ENCODE results near the gene DOCK1. TPM values are rescaled to one million over a fixed set of nuclear protein-coding genes. Genes with fewer than 3 reads are reported as not detected.

DOCK1 gene
- polyA plus RNA-seq, 1 of the 3 experiments (the other 2 are of a cell fraction): 15.5 TPM

DNA sequence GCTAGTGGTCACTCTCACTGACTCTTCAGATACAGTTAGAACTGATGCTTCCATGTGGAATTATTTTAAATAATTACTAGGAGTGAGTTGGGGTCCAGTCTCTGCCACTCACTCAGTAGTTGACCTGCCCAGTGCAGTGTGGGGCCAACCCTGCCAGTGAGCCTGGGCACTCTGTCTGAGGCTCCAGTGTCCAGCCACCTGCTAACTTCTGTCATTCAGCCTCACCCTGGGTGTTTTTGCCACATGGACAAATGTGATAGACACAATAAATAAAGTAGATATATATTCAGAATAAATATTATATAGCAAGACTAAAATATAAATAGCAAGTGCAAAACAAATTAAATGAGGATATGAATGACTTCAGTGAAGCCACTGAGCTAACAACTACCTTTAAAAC lies 284.0 kb downstream of the DOCK1 start:
- Histone ChIP-seq H3K4me2 (no peak overlapping the region), H3K27ac (ENCODE audit: low read depth in 2 of 2, low read length in 1 of 2) (no peak overlapping the region), H3K36me3 (replicated peaks in 1 of 2; ENCODE audit: control insufficient read depth in 1 of 2, insufficient read depth in 2 of 2, low read length in 1 of 2) (no peaks in the 10 kb centered on the region), H4K20me1 (ENCODE audit: insufficient read depth) (peaks cover 16% of the 10 kb centered on the region), H3K79me2 (ENCODE audit: insufficient read depth) (no peaks in the 10 kb centered on the region), H3K4me3 (ENCODE audit: low read depth in 2 of 2, low read length in 1 of 2) (no peak overlapping the region), H3F3A (replicated peaks; ENCODE audit: insufficient read depth) (peaks cover 5% of the 10 kb centered on the region), H3K27me3 (ENCODE audit: insufficient read depth) (no peaks in the 10 kb centered on the region), H3K4me1 (ENCODE audit: control insufficient read depth in 1 of 2, insufficient read depth in 2 of 2, low read depth in 1 of 2, low read length in 1 of 2) (peaks cover 0 to 5% of the 10 kb centered on the region in 2 experiments; a peak in 1 of 4 replicates), H3K9me3 (no peaks in the 10 kb centered on the region), H2AFZ (ENCODE audit: low read depth) (no peak overlapping the region), H3K9me2 (no peaks in the 10 kb centered on the region), H3K9ac (no peak overlapping the region)
- no peak for DNase-seq
- TF ChIP-seq YY1 (IDR thresholded peaks at IDR 0.05; ENCODE audit: low read depth) (no peak), RAD21 (IDR thresholded peaks at IDR 0.05; ENCODE audit: low read length) (no peak), NRF1 (IDR thresholded peaks at IDR 0.05; ENCODE audit: low read depth, low read length) (no peak), NFIC (IDR thresholded peaks at IDR 0.05; ENCODE audit: borderline replicate concordance) (no peak), SMC3 (IDR thresholded peaks at IDR 0.05; ENCODE audit: low read depth, low read length) (no peak), CHD2 (IDR thresholded peaks at IDR 0.05; ENCODE audit: low read length, partially characterized antibody) (no peak), EZH2phosphoT487 (IDR thresholded peaks at IDR 0.05; ENCODE audit: borderline replicate concordance, low read depth) (no peak)
- TF ChIP-seq, protein P1, sequence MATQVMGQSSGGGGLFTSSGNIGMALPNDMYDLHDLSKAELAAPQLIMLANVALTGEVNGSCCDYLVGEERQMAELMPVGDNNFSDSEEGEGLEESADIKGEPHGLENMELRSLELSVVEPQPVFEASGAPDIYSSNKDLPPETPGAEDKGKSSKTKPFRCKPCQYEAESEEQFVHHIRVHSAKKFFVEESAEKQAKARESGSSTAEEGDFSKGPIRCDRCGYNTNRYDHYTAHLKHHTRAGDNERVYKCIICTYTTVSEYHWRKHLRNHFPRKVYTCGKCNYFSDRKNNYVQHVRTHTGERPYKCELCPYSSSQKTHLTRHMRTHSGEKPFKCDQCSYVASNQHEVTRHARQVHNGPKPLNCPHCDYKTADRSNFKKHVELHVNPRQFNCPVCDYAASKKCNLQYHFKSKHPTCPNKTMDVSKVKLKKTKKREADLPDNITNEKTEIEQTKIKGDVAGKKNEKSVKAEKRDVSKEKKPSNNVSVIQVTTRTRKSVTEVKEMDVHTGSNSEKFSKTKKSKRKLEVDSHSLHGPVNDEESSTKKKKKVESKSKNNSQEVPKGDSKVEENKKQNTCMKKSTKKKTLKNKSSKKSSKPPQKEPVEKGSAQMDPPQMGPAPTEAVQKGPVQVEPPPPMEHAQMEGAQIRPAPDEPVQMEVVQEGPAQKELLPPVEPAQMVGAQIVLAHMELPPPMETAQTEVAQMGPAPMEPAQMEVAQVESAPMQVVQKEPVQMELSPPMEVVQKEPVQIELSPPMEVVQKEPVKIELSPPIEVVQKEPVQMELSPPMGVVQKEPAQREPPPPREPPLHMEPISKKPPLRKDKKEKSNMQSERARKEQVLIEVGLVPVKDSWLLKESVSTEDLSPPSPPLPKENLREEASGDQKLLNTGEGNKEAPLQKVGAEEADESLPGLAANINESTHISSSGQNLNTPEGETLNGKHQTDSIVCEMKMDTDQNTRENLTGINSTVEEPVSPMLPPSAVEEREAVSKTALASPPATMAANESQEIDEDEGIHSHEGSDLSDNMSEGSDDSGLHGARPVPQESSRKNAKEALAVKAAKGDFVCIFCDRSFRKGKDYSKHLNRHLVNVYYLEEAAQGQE (IDR thresholded peaks at IDR 0.05; ENCODE audit: low read depth, low read length): no peak
- TF ChIP-seq, protein P2, sequence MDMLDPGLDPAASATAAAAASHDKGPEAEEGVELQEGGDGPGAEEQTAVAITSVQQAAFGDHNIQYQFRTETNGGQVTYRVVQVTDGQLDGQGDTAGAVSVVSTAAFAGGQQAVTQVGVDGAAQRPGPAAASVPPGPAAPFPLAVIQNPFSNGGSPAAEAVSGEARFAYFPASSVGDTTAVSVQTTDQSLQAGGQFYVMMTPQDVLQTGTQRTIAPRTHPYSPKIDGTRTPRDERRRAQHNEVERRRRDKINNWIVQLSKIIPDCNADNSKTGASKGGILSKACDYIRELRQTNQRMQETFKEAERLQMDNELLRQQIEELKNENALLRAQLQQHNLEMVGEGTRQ (IDR thresholded peaks at IDR 0.05; ENCODE audit: borderline replicate concordance, low read depth, low read length): no peak
- TF ChIP-seq, protein P3, sequence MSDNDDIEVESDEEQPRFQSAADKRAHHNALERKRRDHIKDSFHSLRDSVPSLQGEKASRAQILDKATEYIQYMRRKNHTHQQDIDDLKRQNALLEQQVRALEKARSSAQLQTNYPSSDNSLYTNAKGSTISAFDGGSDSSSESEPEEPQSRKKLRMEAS (IDR thresholded peaks at IDR 0.05; ENCODE audit: low read depth): no peak
- ChIA-PET POLR2A (no interaction called here), CTCF (interaction anchor here (0.9 to 1.9 kb wide), 2 partner anchors 9 to 69 kb away, joined by 3 to 5 read pairs; no protein-coding TSS in a partner anchor)

DNA sequence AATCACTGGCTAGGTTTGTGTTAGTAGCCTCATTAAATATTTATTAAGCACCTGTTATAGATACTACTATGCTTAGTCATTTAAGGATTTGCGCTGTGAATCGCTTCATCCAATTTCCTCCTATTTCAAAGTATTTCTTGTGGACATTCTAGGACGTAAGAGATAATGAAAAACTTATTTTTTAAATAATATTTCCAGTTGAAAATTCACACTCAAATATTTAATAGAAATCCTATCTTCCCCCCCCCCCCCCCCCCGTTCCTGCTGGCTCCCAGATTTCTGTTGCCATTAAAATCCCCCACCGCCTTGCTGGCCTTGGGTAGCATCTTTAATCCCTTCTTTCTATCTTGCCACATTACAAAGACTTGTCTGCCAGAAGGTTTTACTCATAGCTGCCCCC lies 285.2 kb downstream of the DOCK1 start:
- H3K9me3 ChIP-seq: no peaks in the 10 kb centered on the region
- H3K79me2 ChIP-seq (ENCODE audit: insufficient read depth): no peaks in the 10 kb centered on the region
- POLR2A ChIA-PET: no interaction called here
- H2AFZ ChIP-seq (ENCODE audit: low read depth): no peak overlapping the region
- H3K9ac ChIP-seq: no peak overlapping the region
- no peak for DNase-seq
- WGBS (ENCODE audit: low lambda C conversion rate): 73% methylated on average over 5 of the region's 5 CpGs
- H3K4me3 ChIP-seq (ENCODE audit: low read depth in 2 of 2, low read length in 1 of 2): no peak overlapping the region
- H3K36me3 ChIP-seq (replicated peaks in 1 of 2; ENCODE audit: control insufficient read depth in 1 of 2, insufficient read depth in 2 of 2, low read length in 1 of 2): no peaks in the 10 kb centered on the region
- H3K27ac ChIP-seq (ENCODE audit: low read depth in 2 of 2, low read length in 1 of 2): no peak overlapping the region
- H3K9me2 ChIP-seq: no peaks in the 10 kb centered on the region
- peaks cover 5% of the 10 kb centered on the region for H3F3A ChIP-seq (replicated peaks; ENCODE audit: insufficient read depth)
- H3K27me3 ChIP-seq (ENCODE audit: insufficient read depth): no peaks in the 10 kb centered on the region
- H3K4me1 ChIP-seq (ENCODE audit: control insufficient read depth in 1 of 2, insufficient read depth in 2 of 2, low read depth in 1 of 2, low read length in 1 of 2): peaks cover 0 to 10% of the 10 kb centered on the region in 2 experiments; a peak in 1 of 4 replicates
- CTCF ChIA-PET: interaction anchor here (0.6 to 1.2 kb wide), 2 partner anchors 32 to 525 kb away, joined by 3 read pairs; no protein-coding TSS in a partner anchor
- peaks cover 28% of the 10 kb centered on the region for H4K20me1 ChIP-seq (ENCODE audit: insufficient read depth)
- no peak overlapping the region for H3K4me2 ChIP-seq
- no peak for TF ChIP-seq FOXJ3 (CRISPR knock-in tag; IDR thresholded peaks at IDR 0.05)
- TF ChIP-seq CHD2 (IDR thresholded peaks at IDR 0.05; ENCODE audit: low read length, partially characterized antibody): no peak
- no peak for TF ChIP-seq SIN3A (IDR thresholded peaks at IDR 0.05; ENCODE audit: borderline replicate concordance, low read depth, low read length)
- TF ChIP-seq TCF12 (IDR thresholded peaks at IDR 0.05): no peak
- TF ChIP-seq, protein P2 (IDR thresholded peaks at IDR 0.05; ENCODE audit: borderline replicate concordance, low read depth, low read length): no peak
- no peak for TF ChIP-seq TAF1 (IDR thresholded peaks at IDR 0.05; ENCODE audit: borderline replicate concordance, low read depth, low read length)
- TF ChIP-seq MEF2A (IDR thresholded peaks at IDR 0.05; ENCODE audit: borderline replicate concordance, low read depth): no peak
- TF ChIP-seq, protein P4, sequence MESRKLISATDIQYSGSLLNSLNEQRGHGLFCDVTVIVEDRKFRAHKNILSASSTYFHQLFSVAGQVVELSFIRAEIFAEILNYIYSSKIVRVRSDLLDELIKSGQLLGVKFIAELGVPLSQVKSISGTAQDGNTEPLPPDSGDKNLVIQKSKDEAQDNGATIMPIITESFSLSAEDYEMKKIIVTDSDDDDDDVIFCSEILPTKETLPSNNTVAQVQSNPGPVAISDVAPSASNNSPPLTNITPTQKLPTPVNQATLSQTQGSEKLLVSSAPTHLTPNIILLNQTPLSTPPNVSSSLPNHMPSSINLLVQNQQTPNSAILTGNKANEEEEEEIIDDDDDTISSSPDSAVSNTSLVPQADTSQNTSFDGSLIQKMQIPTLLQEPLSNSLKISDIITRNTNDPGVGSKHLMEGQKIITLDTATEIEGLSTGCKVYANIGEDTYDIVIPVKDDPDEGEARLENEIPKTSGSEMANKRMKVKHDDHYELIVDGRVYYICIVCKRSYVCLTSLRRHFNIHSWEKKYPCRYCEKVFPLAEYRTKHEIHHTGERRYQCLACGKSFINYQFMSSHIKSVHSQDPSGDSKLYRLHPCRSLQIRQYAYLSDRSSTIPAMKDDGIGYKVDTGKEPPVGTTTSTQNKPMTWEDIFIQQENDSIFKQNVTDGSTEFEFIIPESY (IDR thresholded peaks at IDR 0.05; ENCODE audit: borderline replicate concordance, low read depth): no peak
- no peak for TF ChIP-seq POLR2AphosphoS5 (IDR thresholded peaks at IDR 0.05; ENCODE audit: low read depth, low read length)

Measured in SK-N-SH (cell line).